ENCODE results near the gene NEO1. TPM values are rescaled to one million over a fixed set of nuclear protein-coding genes. Genes with fewer than 3 reads are reported as not detected.

The NEO1 gene
- total and polyA plus RNA-seq, 9 of the 15 experiments (the other 6 are each of a cell fraction or from before 2014, with no cell fraction given) = 0.08 to 1.7 (median 0.48) TPM

GRCh38 chr15:73352082-73352481, 299.8 kb downstream of the NEO1 start (continued):
- TF ChIP-seq POLR3G (IDR thresholded peaks at IDR 0.05; ENCODE audit: extremely low read depth, insufficient read length, insufficient replicate concordance) (no peak), IRF9 (tag; IDR thresholded peaks at IDR 0.05) (no peak), ZNF408 (CRISPR knock-in tag; IDR thresholded peaks at IDR 0.05; ENCODE audit: low read depth) (no peak), FOXK2 (conservative IDR thresholded peaks at IDR 0.05 in 1 of 2, IDR thresholded peaks at IDR 0.05 in 1 of 2; ENCODE audit: low read depth in 2 of 2) (no peak), ETV5 (CRISPR knock-in tag; IDR thresholded peaks at IDR 0.05; ENCODE audit: low read depth) (no peak), NBN (IDR thresholded peaks at IDR 0.05; ENCODE audit: low read depth) (no peak), LCOR (CRISPR knock-in tag; IDR thresholded peaks at IDR 0.05) (no peak)

GRCh38 chr15:73353734-73354133, 301.5 kb downstream of the NEO1 start:
- in situ Hi-C loops (cut with MboI) (no loop called here), intact Hi-C loops (cut with micrococcal nuclease) (no loop called here)
- Histone ChIP-seq H3K9me3 (replicated peaks; ENCODE audit: control insufficient read depth, insufficient read depth, low read depth, low read length) (no peaks in the 10 kb centered on the region), H3K9ac (ENCODE audit: insufficient read depth in 1 of 2, low read depth in 2 of 2, low read length in 2 of 2) (no peak overlapping the region), H3K4me3 (no peak overlapping the region), H3K27ac (ENCODE audit: extremely low read depth, low read depth, low read length) (no peak overlapping the region), H3K79me2 (ENCODE audit: control insufficient read depth, insufficient read depth, low read length) (no peaks in the 10 kb centered on the region), H3K4me2 (ENCODE audit: insufficient read depth, low read length) (no peak overlapping the region), H3K27me3 (ENCODE audit: control insufficient read depth in 2 of 2, insufficient read depth in 2 of 2, low read length in 2 of 2) (peaks cover 6 to 28% of the 10 kb centered on the region in 2 experiments; a peak in 4 of 5 replicates), H4K20me1 (replicated peaks; ENCODE audit: control insufficient read depth, insufficient read depth, low read length) (peaks cover 8% of the 10 kb centered on the region; the same call in 1 of the 2 replicates), H3K4me1 (replicated peaks in 1 of 2; ENCODE audit: control insufficient read depth in 2 of 2, insufficient read depth in 2 of 2, low read length in 2 of 2) (no peaks in the 10 kb centered on the region), H2AFZ (ENCODE audit: low read depth, low read length) (no peak overlapping the region), H3K36me3 (ENCODE audit: control insufficient read depth, insufficient read depth, low read length) (no peaks in the 10 kb centered on the region), H3K9me1 (ENCODE audit: control insufficient read depth, insufficient read depth, low read length) (no peaks in the 10 kb centered on the region)
- DNase-seq (ENCODE audit: extremely low read depth in 1 of 4, low spot score in 3 of 4) = no peak
- ChIA-PET POLR2A (no interaction called here), CTCF (ENCODE audit: low intra/inter-chr PET ratio) (no interaction called here)
- no TSS peak for BruUV-seq (replicated peaks)
- no peak for ATAC-seq
- FAIRE-seq = no peak
- 0% methylated on average over 3 of the region's 3 CpGs for WGBS (ENCODE audit: insufficient coverage, low coverage, missing lambda C conversion rate)
- no peak for TF ChIP-seq ARID2 (IDR thresholded peaks at IDR 0.05)
- no peak for TF ChIP-seq KAT2B (IDR thresholded peaks at IDR 0.05; ENCODE audit: low read depth, low read length)
- no peak for TF ChIP-seq FOXP1 (CRISPR knock-in tag; IDR thresholded peaks at IDR 0.05)
- TF ChIP-seq SNRNP70 (optimal IDR thresholded peaks at IDR 0.05; ENCODE audit: low read depth, low read length) = no peak
- TF ChIP-seq DIDO1 (tag; IDR thresholded peaks at IDR 0.05; ENCODE audit: low read depth) = no peak
- no peak for TF ChIP-seq SIN3B (IDR thresholded peaks at IDR 0.05; ENCODE audit: low read depth)
- no peak for TF ChIP-seq CCAR2 (IDR thresholded peaks at IDR 0.05; ENCODE audit: low read depth, low read length)
- TF ChIP-seq BCOR (IDR thresholded peaks at IDR 0.05) = no peak
- no peak for TF ChIP-seq CUX1 (CRISPR knock-in tag; IDR thresholded peaks at IDR 0.05)
- TF ChIP-seq RHOXF2B (CRISPR knock-in tag; conservative IDR thresholded peaks at IDR 0.05) = no peak
- no peak for TF ChIP-seq ZNF696 (CRISPR knock-in tag; conservative IDR thresholded peaks at IDR 0.05)
